Measurements from ENCODE around the gene RPL7L1. TPM values are rescaled to one million over a fixed set of nuclear protein-coding genes. Genes with fewer than 3 reads are reported as not detected.

RPL7L1 gene
- total and polyA plus RNA-seq, 8 donors, result 64.6 to 122 (median 111) TPM

DNA sequence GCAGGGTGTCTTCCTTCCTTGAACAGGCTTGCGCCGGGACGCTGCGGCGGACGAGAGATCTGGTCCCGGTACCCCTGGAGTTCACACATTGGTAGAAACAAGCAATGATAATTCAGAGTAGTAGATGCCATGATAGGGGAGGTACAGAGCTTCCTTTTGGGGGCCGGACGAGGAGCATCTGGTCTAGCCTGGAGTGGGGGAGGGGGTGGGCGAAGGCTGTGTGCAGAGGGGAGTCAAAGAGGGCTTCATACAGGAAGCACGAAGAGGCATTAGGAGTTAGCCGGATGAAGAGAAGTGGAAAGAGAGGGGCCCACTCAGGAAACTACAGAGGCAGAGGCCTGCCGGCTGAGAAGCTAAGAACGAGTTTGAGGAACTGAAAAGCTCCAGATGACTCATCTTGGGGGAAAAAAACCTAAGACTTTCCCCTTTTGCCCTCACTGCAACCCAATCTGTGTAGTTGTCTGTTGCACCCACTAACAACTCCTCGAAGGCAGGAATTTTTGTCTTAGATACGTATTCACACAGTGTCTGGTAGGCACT lies 50.5 kb downstream of the RPL7L1 start:
- Histone ChIP-seq H3K36me3 (peaks cover 0 to 13% of the 10 kb centered on the region in 2 donors), H3K9me3 (no peaks in the 10 kb centered on the region), H3K4me1 (peaks cover 21 to 65% of the 10 kb centered on the region in 2 donors), H3K4me3 (peak overlapping the region; percentile 80 to 96), H3K27ac (peak overlapping the region; percentile 94 to 98), H3K27me3 (peaks cover 0 to 8% of the 10 kb centered on the region in 2 donors)
- TF ChIP-seq, protein P1, sequence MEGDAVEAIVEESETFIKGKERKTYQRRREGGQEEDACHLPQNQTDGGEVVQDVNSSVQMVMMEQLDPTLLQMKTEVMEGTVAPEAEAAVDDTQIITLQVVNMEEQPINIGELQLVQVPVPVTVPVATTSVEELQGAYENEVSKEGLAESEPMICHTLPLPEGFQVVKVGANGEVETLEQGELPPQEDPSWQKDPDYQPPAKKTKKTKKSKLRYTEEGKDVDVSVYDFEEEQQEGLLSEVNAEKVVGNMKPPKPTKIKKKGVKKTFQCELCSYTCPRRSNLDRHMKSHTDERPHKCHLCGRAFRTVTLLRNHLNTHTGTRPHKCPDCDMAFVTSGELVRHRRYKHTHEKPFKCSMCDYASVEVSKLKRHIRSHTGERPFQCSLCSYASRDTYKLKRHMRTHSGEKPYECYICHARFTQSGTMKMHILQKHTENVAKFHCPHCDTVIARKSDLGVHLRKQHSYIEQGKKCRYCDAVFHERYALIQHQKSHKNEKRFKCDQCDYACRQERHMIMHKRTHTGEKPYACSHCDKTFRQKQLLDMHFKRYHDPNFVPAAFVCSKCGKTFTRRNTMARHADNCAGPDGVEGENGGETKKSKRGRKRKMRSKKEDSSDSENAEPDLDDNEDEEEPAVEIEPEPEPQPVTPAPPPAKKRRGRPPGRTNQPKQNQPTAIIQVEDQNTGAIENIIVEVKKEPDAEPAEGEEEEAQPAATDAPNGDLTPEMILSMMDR (IDR thresholded peaks at IDR 0.05), result no peak
- ATAC-seq (peak; percentile 40), DNase-seq (peak in 3 of 4 donors; percentile 54 to 71 (median 66))
- intact Hi-C loops (cut with DNase I), result no loop called here

DNA sequence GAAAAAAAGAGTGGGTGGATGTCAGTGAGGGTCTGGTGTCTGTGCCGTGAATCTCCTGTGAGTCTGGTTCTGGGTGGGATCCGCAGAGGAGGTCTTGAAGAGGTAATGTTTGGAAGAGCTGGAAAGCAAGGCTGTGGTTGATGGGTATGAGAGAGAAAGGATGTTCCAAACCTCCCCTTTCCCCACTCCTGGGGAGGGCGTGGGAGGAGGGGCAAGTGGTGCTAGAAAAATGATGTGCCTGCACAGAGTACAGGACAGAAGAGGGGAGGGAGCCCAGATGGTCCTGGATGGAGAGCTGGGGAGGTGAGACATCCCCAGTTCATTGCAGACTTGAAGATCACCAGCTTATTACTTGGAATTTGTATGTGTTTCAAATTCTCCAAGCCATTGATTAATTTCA lies 53.0 kb downstream of the RPL7L1 start:
- Histone ChIP-seq H3K27ac (peak overlapping the region in 1 of 2 donors; percentile 98), H3K4me3 (peak overlapping the region in 1 of 2 donors; percentile 80), H3K36me3 (peaks cover 0 to 39% of the 10 kb centered on the region in 2 donors), H3K9me3 (no peaks in the 10 kb centered on the region), H3K4me1 (peaks cover 21 to 76% of the 10 kb centered on the region in 2 donors), H3K27me3 (no peaks in the 10 kb centered on the region)
- intact Hi-C loops (cut with DNase I), result no loop called here
- no peak for ATAC-seq
- TF ChIP-seq, protein P1 (IDR thresholded peaks at IDR 0.05), result no peak
- no peak for DNase-seq

DNA sequence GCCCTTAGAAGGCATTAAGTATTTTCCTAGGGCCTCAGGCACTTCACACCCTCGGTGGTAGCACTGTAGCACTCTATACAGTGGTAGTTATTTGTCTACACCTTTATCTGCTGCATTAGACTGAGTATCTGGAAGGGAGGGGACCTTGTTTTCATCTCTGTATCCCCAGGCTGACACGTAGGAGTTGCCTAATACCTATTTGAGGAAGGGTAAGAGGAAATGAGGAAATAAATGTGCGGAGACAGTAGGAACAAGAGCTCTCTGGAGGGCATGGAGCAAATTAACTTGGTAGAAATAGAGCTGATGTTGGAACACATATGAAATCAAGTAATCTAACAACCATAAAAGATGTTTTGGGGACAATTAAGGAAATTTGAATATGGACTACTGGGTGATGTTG lies 53.8 kb downstream of the RPL7L1 start:
- ATAC-seq, result no peak
- no peaks in the 10 kb centered on the region for H3K9me3 ChIP-seq
- H3K36me3 ChIP-seq, result peaks cover 0 to 47% of the 10 kb centered on the region in 2 donors
- intact Hi-C loops (cut with DNase I), result no loop called here
- DNase-seq, result no peak
- TF ChIP-seq, protein P1 (IDR thresholded peaks at IDR 0.05), result no peak
- peak overlapping the region in 1 of 2 donors; percentile 98 for H3K27ac ChIP-seq
- no peaks in the 10 kb centered on the region for H3K27me3 ChIP-seq
- H3K4me3 ChIP-seq, result peak overlapping the region in 1 of 2 donors; percentile 80
- peaks cover 21 to 68% of the 10 kb centered on the region in 2 donors for H3K4me1 ChIP-seq

DNA sequence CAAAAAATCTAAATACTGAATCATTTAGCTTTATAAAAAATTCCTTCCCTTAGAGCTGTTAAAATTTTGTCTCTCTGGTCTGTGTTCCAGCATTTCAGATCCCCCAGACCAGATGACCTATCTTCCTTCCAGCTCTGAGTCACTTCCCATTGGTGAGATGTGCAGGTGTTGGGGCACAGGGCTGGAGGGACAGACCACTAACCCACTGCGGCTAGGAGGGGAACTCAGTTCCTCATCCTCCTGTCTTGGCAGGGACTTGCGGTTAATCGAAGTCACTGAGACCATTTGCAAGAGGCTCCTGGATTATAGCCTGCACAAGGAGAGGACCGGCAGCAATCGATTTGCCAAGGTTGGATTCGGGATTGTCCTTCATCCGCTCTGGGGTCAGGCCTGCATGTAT lies 55.9 kb downstream of the RPL7L1 start:
- intact Hi-C loops (cut with DNase I), result no loop called here
- peak in 1 of 4 donors; percentile 9 for DNase-seq
- H3K36me3 ChIP-seq, result peaks cover 0 to 68% of the 10 kb centered on the region in 2 donors
- peak overlapping the region in 1 of 2 donors; percentile 13 for H3K27ac ChIP-seq
- no peak for ATAC-seq
- no peak overlapping the region for H3K4me3 ChIP-seq
- TF ChIP-seq, protein P1 (IDR thresholded peaks at IDR 0.05), result no peak
- peaks cover 14 to 56% of the 10 kb centered on the region in 2 donors for H3K4me1 ChIP-seq
- H3K9me3 ChIP-seq, result no peaks in the 10 kb centered on the region
- no peaks in the 10 kb centered on the region for H3K27me3 ChIP-seq

DNA sequence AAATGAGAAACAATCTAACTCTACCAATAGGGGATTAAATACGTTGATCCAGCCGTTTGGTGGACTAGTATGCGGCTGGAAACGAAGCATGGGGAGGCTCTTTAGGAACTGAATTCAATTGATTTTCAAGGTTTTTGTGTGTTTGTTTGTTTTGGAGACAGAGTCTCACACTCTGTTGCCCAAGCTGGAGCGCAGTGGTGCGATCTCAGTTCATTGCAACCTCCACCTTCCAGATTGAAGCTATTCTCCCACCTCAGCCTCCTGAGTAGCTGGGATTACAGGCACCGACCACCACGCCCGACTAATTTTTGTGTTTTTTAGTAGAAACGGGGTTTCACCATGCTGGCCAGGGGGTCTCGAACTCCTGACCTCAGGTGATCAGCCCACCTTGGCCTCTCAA lies 57.0 kb downstream of the RPL7L1 start:
- H3K27me3 ChIP-seq, result no peaks in the 10 kb centered on the region
- H3K27ac ChIP-seq, result no peak overlapping the region
- no peak overlapping the region for H3K4me3 ChIP-seq
- TF ChIP-seq, protein P1 (IDR thresholded peaks at IDR 0.05), result no peak
- H3K9me3 ChIP-seq, result no peaks in the 10 kb centered on the region
- H3K36me3 ChIP-seq, result peaks cover 0 to 78% of the 10 kb centered on the region in 2 donors
- H3K4me1 ChIP-seq, result peaks cover 5 to 45% of the 10 kb centered on the region in 2 donors
- DNase-seq, result peak in 1 of 4 donors; percentile 24
- intact Hi-C loops (cut with DNase I), result no loop called here
- ATAC-seq, result no peak

Measured in left lung (tissue), 10 donors.